H1 (cell line): Measurements from ENCODE around the gene TPM2. TPM values are rescaled to one million over a fixed set of nuclear protein-coding genes. Genes with fewer than 3 reads are reported as not detected.
A peak's percentile ranks its signal among the peaks of the same experiment; 100 is the strongest.

Experiments used
- CTCF ChIA-PET: fragments of 300-600 bp; sonication (Branson Sonifier 250); formaldehyde crosslinking; loops from one replicate; lab custom pipeline; 2021; ENCODE audit not compliant: partially characterized antibody; lab: Charles Lee
- POLR2A ChIA-PET: fragments of 300-600 bp; sonication (Branson Sonifier 250); formaldehyde crosslinking; loops from one replicate; lab custom pipeline; 2021; ENCODE audit warnings: inconsistent platforms; ENCODE audit not compliant: partially characterized antibody; lab: Charles Lee
- DNase-seq, 2 experiments: peaks; one replicate each; pipeline versions ENCODE4 v3.0.0 to v3.0.0-alpha.2; 2010 to 2022; ENCODE audit warnings: low spot score in 2 of 2, low read depth in 1 of 2, mixed read lengths in 1 of 2
- FAIRE-seq: peaks from 2 replicates; lab custom pipeline; 2011; peaks lifted over from hg19 to GRCh38; lab: Jason Lieb, UNC
- H2AFZ ChIP-seq: 2 replicates; pipeline ENCODE4 v1.8.1; 2012; ENCODE audit warnings: low read length, inconsistent platforms
- H2AK5ac ChIP-seq: 2 replicates; pipeline ENCODE4 v1.6.1; 2013; ENCODE audit warnings: low read depth, low read length
- H2BK120ac ChIP-seq: replicated peaks from 2 replicates; pipeline ENCODE3; 2013; ENCODE audit warnings: low read depth, low read length, inconsistent platforms
- H2BK12ac ChIP-seq: 2 replicates; pipeline ENCODE4 v1.6.1; 2013; ENCODE audit warnings: low read depth, low read length
- H2BK15ac ChIP-seq: 2 replicates; pipeline ENCODE4 v1.6.1; 2013; ENCODE audit warnings: low read length
- H2BK20ac ChIP-seq: 2 replicates; pipeline ENCODE4 v1.6.1; 2013; ENCODE audit warnings: low read length
- H2BK5ac ChIP-seq: 2 replicates; pipeline ENCODE4 v1.6.1; 2013; ENCODE audit warnings: low read depth, low read length
- H3K14ac ChIP-seq: 2 replicates; pipeline ENCODE4 v1.6.1; 2013; ENCODE audit warnings: inconsistent platforms; ENCODE audit not compliant: insufficient read length
- H3K18ac ChIP-seq: 2 replicates; pipeline ENCODE4 v1.6.1; 2013; ENCODE audit warnings: low read length; ENCODE audit errors: extremely low read depth
- H3K23ac ChIP-seq: 2 replicates; pipeline ENCODE4 v1.6.1; 2013; ENCODE audit warnings: inconsistent platforms; ENCODE audit not compliant: insufficient read length
- H3K23me2 ChIP-seq: 2 replicates; pipeline ENCODE4 v1.6.1; 2013; ENCODE audit warnings: low read depth, low read length
- H3K27ac ChIP-seq: 2 replicates; pipeline ENCODE4 v1.6.1; 2011; ENCODE audit warnings: low read depth, low read length, inconsistent platforms
- H3K27me3 ChIP-seq, 4 experiments: replicated peaks in 1 of 4; 1 replicate in 1 of 4; 2 replicates in 3 of 4; pipeline versions ENCODE4 v1.6.1 to v1.8.1; 2011 to 2013; ENCODE audit warnings: low read length in 3 of 4, mild to moderate bottlenecking in 3 of 4, inconsistent platforms in 2 of 4, mixed read lengths in 2 of 4, moderate library complexity in 1 of 4; ENCODE audit not compliant: control insufficient read depth in 3 of 4, insufficient read depth in 3 of 4; ENCODE audit errors: extremely low read depth in 1 of 4
- H3K36me3 ChIP-seq, 4 experiments: 2 replicates each; pipeline versions ENCODE4 v1.6.1 to v1.8.1; 2011 to 2013; ENCODE audit warnings: mild to moderate bottlenecking in 4 of 4, low read length in 3 of 4, moderate library complexity in 2 of 4, control low read depth in 1 of 4, inconsistent platforms in 1 of 4; ENCODE audit not compliant: insufficient read depth in 4 of 4, control insufficient read depth in 2 of 4
- H3K4ac ChIP-seq: replicated peaks from 2 replicates; pipeline ENCODE3; 2013; ENCODE audit warnings: low read length, low read depth, mixed read lengths, inconsistent platforms; ENCODE audit not compliant: insufficient read length
- H3K4me1 ChIP-seq, 4 experiments: replicated peaks in 1 of 4; 1 replicate in 1 of 4; 2 replicates in 3 of 4; pipeline versions ENCODE4 v1.6.1 to v1.8.1; 2011 to 2013; ENCODE audit warnings: low read length in 3 of 4, inconsistent platforms in 2 of 4, mixed read lengths in 1 of 4; ENCODE audit not compliant: insufficient read depth in 4 of 4, control insufficient read depth in 3 of 4
- H3K4me2 ChIP-seq, 2 experiments: 2 replicates each; pipeline versions ENCODE4 v1.6.1 to v1.8.1; 2011 to 2013; ENCODE audit warnings: low read depth in 2 of 2, low read length in 2 of 2, control low read depth in 1 of 2, inconsistent platforms in 1 of 2, mild to moderate bottlenecking in 1 of 2; ENCODE audit not compliant: insufficient read depth in 1 of 2
- H3K4me3 ChIP-seq, 4 experiments: fragments of 200-600, 300-600 bp in 1 of 4; sonication (generic), shearing (Covaris generic), sonication (Bioruptor Twin) in 1 of 4; 2 replicates each; pipeline versions ENCODE4 v1.5.1 to v1.8.1; 2011 to 2016; ENCODE audit warnings: low read length in 4 of 4, low read depth in 3 of 4, control low read depth in 2 of 4, inconsistent platforms in 2 of 4, mild to moderate bottlenecking in 2 of 4, mixed read lengths in 1 of 4, moderate library complexity in 1 of 4; ENCODE audit not compliant: insufficient read depth in 2 of 4; ENCODE audit errors: extremely low read depth in 1 of 4
- H3K56ac ChIP-seq: replicated peaks from 2 replicates; pipeline ENCODE3; 2013; ENCODE audit warnings: low read depth, mild to moderate bottlenecking, mixed read lengths, low read length, inconsistent platforms; ENCODE audit not compliant: insufficient read length
- H3K79me1 ChIP-seq: 2 replicates; pipeline ENCODE4 v1.6.1; 2013; ENCODE audit warnings: low read depth, low read length, control low read depth
- H3K79me2 ChIP-seq, 2 experiments: 2 replicates each; pipeline versions ENCODE4 v1.6.1 to v1.8.1; 2012 to 2013; ENCODE audit warnings: low read length in 2 of 2, mild to moderate bottlenecking in 2 of 2, inconsistent platforms in 1 of 2; ENCODE audit not compliant: insufficient read depth in 2 of 2, control insufficient read depth in 1 of 2
- H3K9ac ChIP-seq, 4 experiments: replicated peaks in 1 of 4; 1 replicate in 1 of 4; 2 replicates in 3 of 4; pipeline versions ENCODE4 v1.6.1 to v1.8.1; 2011 to 2013; ENCODE audit warnings: low read depth in 3 of 4, low read length in 3 of 4, control low read depth in 2 of 4, mild to moderate bottlenecking in 2 of 4, moderate library complexity in 2 of 4, inconsistent platforms in 1 of 4; ENCODE audit errors: extremely low read depth in 1 of 4
- H3K9me3 ChIP-seq, 2 experiments: 2 replicates each; pipeline versions ENCODE4 v1.6.1 to v1.8.1; 2012 to 2013; ENCODE audit warnings: mild to moderate bottlenecking in 2 of 2, moderate library complexity in 2 of 2, control low read depth in 1 of 2, inconsistent platforms in 1 of 2, low read depth in 1 of 2, low read length in 1 of 2, mixed read lengths in 1 of 2; ENCODE audit not compliant: insufficient read depth in 2 of 2
- H4K20me1 ChIP-seq, 2 experiments: replicated peaks in 1 of 2; 2 replicates each; pipeline versions ENCODE3 to v1.8.1; 2011 to 2013; ENCODE audit warnings: inconsistent platforms in 2 of 2, low read length in 2 of 2, mild to moderate bottlenecking in 1 of 2; ENCODE audit not compliant: insufficient read depth in 2 of 2, control insufficient read depth in 1 of 2
- H4K5ac ChIP-seq: 2 replicates; pipeline ENCODE4 v1.6.1; 2013; ENCODE audit warnings: low read length, low read depth, mixed read lengths, inconsistent platforms; ENCODE audit not compliant: insufficient read length
- H4K8ac ChIP-seq: 2 replicates; pipeline ENCODE4 v1.8.0; 2013; ENCODE audit warnings: mild to moderate bottlenecking, moderate library complexity, low read length, inconsistent platforms; ENCODE audit not compliant: insufficient read depth; ENCODE audit errors: extremely low read depth
- H4K91ac ChIP-seq: replicated peaks from 2 replicates; pipeline ENCODE3; 2013; ENCODE audit warnings: low read length, mixed read lengths, inconsistent platforms; ENCODE audit not compliant: insufficient read length
- WGBS, 2 experiments: shearing (Covaris generic) in 1 of 2; methylation state at CpG; one replicate each; pipeline versions ENCODE4 v1.1.6 to v1.1.7; 2013 to 2015; ENCODE audit warnings: low lambda C conversion rate in 2 of 2, mixed read lengths in 2 of 2, inconsistent platforms in 1 of 2, low coverage in 1 of 2, missing lambda C conversion rate in 1 of 2; ENCODE audit not compliant: insufficient replicate concordance in 2 of 2, insufficient coverage in 1 of 2, insufficient read length in 1 of 2; ENCODE audit errors: extremely low coverage in 1 of 2, missing lambda C conversion rate in 1 of 2; 5-methylcytosine and 5-hydroxymethylcytosine counted together
- polyA plus RNA-seq, 7 experiments: library from polyadenylated mRNA; depleted of rRNA in 3 of 7; stranded (reverse) in 5 of 7; unstranded in 2 of 7; fragments of >200 nt in 5 of 7; fragments of 200-250 nt in 2 of 7; gene quantifications; 1 replicate in 5 of 7; 2 replicates in 1 of 7; 4 replicates in 1 of 7; pipeline versions ENCODE4 v1.2.1 to v1.2.3, GENCODE V29; 2011 to 2013; ENCODE audit warnings: missing spikeins in 2 of 7, mixed read lengths in 2 of 7
- total RNA-seq: library from RNA; stranded (reverse); fragmentation: NEBNext Ultra II Directional; extraction: Animal tissue kit (Norgen Biotek cat#: 25700); gene quantifications from 2 replicates; pipeline ENCODE4 v1.2.1, GENCODE V29; 2021
- TF ChIP-seq, protein P1 (sequence below): IDR thresholded peaks from 2 replicates; pipeline ENCODE4 v1.6.1; 2011; ENCODE audit warnings: low read length, improper control_type of control experiment
- TF ChIP-seq, protein P2 (sequence below), 3 experiments: IDR thresholded peaks; 1 replicate in 2 of 3; 2 replicates in 1 of 3; pipeline versions ENCODE4 v1.5.1 to v1.6.1; 2011; ENCODE audit warnings: low read length in 3 of 3, mild to moderate bottlenecking in 3 of 3, inconsistent platforms in 2 of 3, low read depth in 1 of 3, moderate library complexity in 1 of 3; ENCODE audit not compliant: insufficient read depth in 1 of 3; ENCODE audit errors: control extremely low read depth in 1 of 3

Gene TPM2
- total and polyA plus RNA-seq, 2 of the 8 experiments (the other 6 are each of a cell fraction or from before 2014, with no cell fraction given): 62.5 to 181 TPM

DNA sequence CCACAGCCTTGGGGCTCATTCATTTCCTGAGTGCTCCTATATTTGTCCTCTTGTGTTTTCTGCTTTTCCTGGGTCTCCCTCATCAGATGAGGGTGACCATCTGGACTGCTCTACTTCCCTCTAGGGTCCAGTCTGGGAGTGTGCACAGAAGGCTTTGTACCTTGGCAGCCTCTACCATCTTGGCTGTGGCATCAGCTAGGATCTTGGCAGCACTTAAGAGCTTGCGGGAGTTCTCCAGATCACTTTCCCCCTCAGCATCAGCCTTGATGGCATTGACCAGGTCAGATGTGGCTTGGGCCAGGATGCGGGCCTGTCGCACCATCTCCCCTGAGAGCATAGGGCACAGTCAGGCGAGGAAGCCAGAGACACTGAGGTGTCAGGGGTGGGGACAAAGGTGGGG lies 26.5 kb upstream of the TPM2 start:
- H3K27me3 ChIP-seq: no peaks in the 10 kb centered on the region
- H2BK12ac ChIP-seq: no peak overlapping the region
- no peaks in the 10 kb centered on the region for H3K79me2 ChIP-seq
- no peak overlapping the region for H3K23ac ChIP-seq
- WGBS, 2 experiments: 92% methylated on average over 4 of the region's 4 CpGs; no CpG with 5 or more reads in 1 of the 2 experiments
- H3K23me2 ChIP-seq: no peaks in the 10 kb centered on the region
- no peaks in the 10 kb centered on the region for H3K9me3 ChIP-seq
- no peak overlapping the region for H2BK20ac ChIP-seq
- no peak overlapping the region for H3K14ac ChIP-seq
- no peak overlapping the region for H3K4ac ChIP-seq
- no peak overlapping the region for H2BK120ac ChIP-seq
- TF ChIP-seq, protein P1, sequence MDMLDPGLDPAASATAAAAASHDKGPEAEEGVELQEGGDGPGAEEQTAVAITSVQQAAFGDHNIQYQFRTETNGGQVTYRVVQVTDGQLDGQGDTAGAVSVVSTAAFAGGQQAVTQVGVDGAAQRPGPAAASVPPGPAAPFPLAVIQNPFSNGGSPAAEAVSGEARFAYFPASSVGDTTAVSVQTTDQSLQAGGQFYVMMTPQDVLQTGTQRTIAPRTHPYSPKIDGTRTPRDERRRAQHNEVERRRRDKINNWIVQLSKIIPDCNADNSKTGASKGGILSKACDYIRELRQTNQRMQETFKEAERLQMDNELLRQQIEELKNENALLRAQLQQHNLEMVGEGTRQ: no peak
- TF ChIP-seq, protein P2, sequence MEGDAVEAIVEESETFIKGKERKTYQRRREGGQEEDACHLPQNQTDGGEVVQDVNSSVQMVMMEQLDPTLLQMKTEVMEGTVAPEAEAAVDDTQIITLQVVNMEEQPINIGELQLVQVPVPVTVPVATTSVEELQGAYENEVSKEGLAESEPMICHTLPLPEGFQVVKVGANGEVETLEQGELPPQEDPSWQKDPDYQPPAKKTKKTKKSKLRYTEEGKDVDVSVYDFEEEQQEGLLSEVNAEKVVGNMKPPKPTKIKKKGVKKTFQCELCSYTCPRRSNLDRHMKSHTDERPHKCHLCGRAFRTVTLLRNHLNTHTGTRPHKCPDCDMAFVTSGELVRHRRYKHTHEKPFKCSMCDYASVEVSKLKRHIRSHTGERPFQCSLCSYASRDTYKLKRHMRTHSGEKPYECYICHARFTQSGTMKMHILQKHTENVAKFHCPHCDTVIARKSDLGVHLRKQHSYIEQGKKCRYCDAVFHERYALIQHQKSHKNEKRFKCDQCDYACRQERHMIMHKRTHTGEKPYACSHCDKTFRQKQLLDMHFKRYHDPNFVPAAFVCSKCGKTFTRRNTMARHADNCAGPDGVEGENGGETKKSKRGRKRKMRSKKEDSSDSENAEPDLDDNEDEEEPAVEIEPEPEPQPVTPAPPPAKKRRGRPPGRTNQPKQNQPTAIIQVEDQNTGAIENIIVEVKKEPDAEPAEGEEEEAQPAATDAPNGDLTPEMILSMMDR (IDR thresholded peaks at IDR 0.05; ENCODE audit: control extremely low read depth in 1 of 3, insufficient read depth in 1 of 3, low read depth in 1 of 3, low read length in 3 of 3): peak in 1 of 3 experiments; percentile 4; a peak in 1 of 4 replicates
- TF ChIP-seq, all 59 proteins: peak for 1
- FAIRE-seq (no peak), DNase-seq (no peak)
- Histone ChIP-seq H3K56ac (no peak overlapping the region), H3K4me1 (no peaks in the 10 kb centered on the region), H2BK5ac (no peak overlapping the region; the same call in 1 of the 2 replicates), H3K27ac (no peak overlapping the region), H4K8ac (no peak overlapping the region), H3K9ac (no peak overlapping the region), H2BK15ac (no peak overlapping the region), H3K4me3 (no peak overlapping the region), H3K36me3 (peaks cover 29 to 91% (median 61%) of the 10 kb centered on the region in 4 experiments; a peak in 7 of 8 replicates), H4K20me1 (peaks cover 0 to 2% of the 10 kb centered on the region in 2 experiments), H4K91ac (no peak overlapping the region), H2AK5ac (no peak overlapping the region), H4K5ac (no peak overlapping the region), H3K79me1 (peaks cover 3% of the 10 kb centered on the region; the same call in 1 of the 2 replicates), H3K4me2 (no peak overlapping the region), H2AFZ (no peak overlapping the region), H3K18ac (no peak overlapping the region)
- POLR2A ChIA-PET: interaction anchor here (1.6 to 10.5 kb wide), 4 partner anchors 11 to 33 kb away, joined by 3 to 51 read pairs (median 13); partner anchors contain the start of genes CREB3, GBA2, RGP1 and TLN1
- CTCF ChIA-PET: interaction anchor here (0.7 to 13.8 kb wide), 7 partner anchors 11 to 70 kb away, joined by 3 to 198 read pairs (median 14); partner anchors contain the start of genes ARHGEF39, CCDC107, CREB3 and RMRP
